NCI-H524 treated with DMSO at 0.1 percent for 48 hours (cell line): Measurements from ENCODE around the gene DIPK1A.

Source experiments
- DNase-seq: peaks from one replicate; lab custom pipeline; 2025; lab: John Stamatoyannopoulos, UW

The DIPK1A gene

GRCh38 chr1:92803140-92803887, 157.9 kb downstream of the DIPK1A start:
- DNase-seq: no peak

DNA sequence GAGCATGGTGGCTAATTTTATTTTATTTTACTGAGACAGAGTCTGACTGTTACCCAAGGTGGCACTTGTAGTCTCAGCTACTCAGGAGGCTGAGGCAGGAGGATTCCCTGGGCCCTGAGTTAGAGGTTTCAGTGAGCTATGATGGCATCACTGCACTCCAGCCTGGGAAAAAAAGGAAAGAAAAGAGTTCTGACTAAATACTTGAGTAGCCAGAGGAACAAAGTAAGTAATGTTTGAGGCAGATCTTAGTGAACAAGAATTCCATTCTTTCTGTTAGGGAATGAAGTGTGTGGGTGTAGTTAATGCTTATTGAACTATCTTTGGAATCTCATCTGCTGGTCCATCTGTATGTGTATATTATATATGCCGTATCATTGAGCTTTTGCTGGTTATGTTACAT, 163.3 kb downstream of the DIPK1A start:
- DNase-seq: no peak

GRCh38 chr1:92797297-92797696, 164.0 kb downstream of the DIPK1A start:
- no peak for DNase-seq

DNA sequence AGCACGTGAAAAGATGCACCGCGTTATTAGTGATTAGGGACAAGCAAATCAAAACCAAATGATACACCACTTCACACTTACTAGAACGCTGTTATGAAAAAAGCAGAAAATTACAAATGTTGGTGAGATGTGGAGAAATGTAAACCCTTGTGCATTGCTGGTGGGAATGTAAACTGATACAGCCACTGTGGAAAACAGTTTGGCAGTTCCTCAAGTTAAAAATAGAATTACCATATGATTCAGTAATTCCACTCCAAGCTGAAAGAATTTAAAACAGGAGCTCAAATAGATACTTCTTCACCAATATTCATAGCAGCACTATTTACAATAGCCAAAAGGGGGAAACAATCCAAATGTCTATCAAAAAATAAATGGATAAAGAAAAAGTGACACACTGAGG, 166.1 kb downstream of the DIPK1A start:
- DNase-seq: no peak

DNA sequence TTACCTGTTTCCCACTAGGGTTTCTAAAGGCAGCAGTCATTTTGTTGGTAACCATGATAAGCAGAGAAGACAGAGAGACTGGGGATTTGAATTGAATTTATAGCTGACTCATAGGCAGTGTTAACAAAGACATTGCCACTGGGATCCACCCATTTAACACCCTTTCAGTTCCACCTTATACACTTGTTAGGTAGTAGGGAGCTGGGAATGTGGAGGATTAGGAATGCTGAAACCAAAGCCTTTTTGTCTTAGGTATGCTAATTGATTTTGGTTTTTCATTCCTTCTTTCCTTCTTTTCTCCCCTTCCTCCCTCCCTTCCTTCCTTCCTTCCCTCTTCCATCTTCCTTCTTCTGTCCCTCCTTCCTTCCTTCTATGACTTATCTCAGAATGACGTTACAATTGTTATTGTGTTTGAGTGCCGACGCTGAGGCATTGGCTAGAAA, 168.9 kb downstream of the DIPK1A start:
- DNase-seq: no peak
